HepG2 (cell line): ENCODE results near the gene DNAH8. TPM values are rescaled to one million over a fixed set of nuclear protein-coding genes. Genes with fewer than 3 reads are reported as not detected.

Experiments used
- ATAC-seq: fragments of 200-7000 bp; cut with Tn5 transposase; 3 replicates; pipeline ENCODE4 v1.9.1; 2020; ENCODE audit warnings: mild to moderate bottlenecking, moderate library complexity
- BruUV-seq: library from RNA; stranded (reverse); fragments of 400-500 nt; replicated peaks from 2 replicates; lab custom pipeline; 2021; lab: Mats Ljungman, UMichigan
- CTCF ChIA-PET: fragments of 300-600 bp; formaldehyde crosslinking; extraction: SDS; loops from one replicate; lab custom pipeline; 2021; ENCODE audit warnings: low total read pairs, inconsistent platforms, low intra/inter-chr PET ratio; lab: Yijun Ruan, JAX
- POLR2A ChIA-PET: fragments of 350-600 bp; sonication (Branson Sonifier 250); formaldehyde crosslinking; loops from one replicate; lab custom pipeline; 2020; ENCODE audit warnings: antibody characterized with exemption, inconsistent platforms; lab: Yijun Ruan, JAX
- DNase-seq: peaks from one replicate; pipeline ENCODE4 v3.0.0-alpha.2; 2015; ENCODE audit warnings: low spot score
- FAIRE-seq: peaks from 3 replicates; lab custom pipeline; 2011; peaks lifted over from hg19 to GRCh38; lab: Jason Lieb, UNC
- H2AFZ ChIP-seq: one replicate; pipeline ENCODE4 v1.6.1; 2011; ENCODE audit warnings: low read length, inconsistent platforms
- H3K27ac ChIP-seq: fragments of 300-600 bp; 3 replicates; pipeline ENCODE4 v1.8.0; 2011; ENCODE audit warnings: mixed run types, mild to moderate bottlenecking, mixed read lengths, low read length, inconsistent platforms; ENCODE audit not compliant: insufficient read depth; ENCODE audit errors: extremely low read length
- H3K27me3 ChIP-seq, 2 experiments: fragments of 200-600 bp in 1 of 2; 2 replicates in 1 of 2; 3 replicates in 1 of 2; pipeline versions ENCODE4 v1.6.0 to v1.8.0; 2011; ENCODE audit warnings: low read length in 2 of 2, mild to moderate bottlenecking in 2 of 2, moderate library complexity in 2 of 2, inconsistent platforms in 1 of 2; ENCODE audit not compliant: insufficient read depth in 2 of 2, control insufficient read depth in 1 of 2
- H3K36me3 ChIP-seq, 2 experiments: fragments of 200-600 bp in 1 of 2; replicated peaks in 1 of 2; 2 replicates in 1 of 2; 3 replicates in 1 of 2; pipeline versions ENCODE4 v1.5.1 to v1.8.0; 2011; ENCODE audit warnings: low read length in 2 of 2, inconsistent platforms in 1 of 2; ENCODE audit not compliant: insufficient read depth in 2 of 2, control insufficient read depth in 1 of 2
- H3K4me1 ChIP-seq: 2 replicates; pipeline ENCODE4 v1.5.1; 2012; ENCODE audit warnings: low read length, inconsistent platforms; ENCODE audit not compliant: insufficient read depth
- H3K4me2 ChIP-seq: 2 replicates; pipeline ENCODE4 v1.6.0; 2011; ENCODE audit warnings: low read depth, low read length, inconsistent platforms
- H3K4me3 ChIP-seq, 3 experiments: fragments of 200-600 bp in 1 of 3; sonication (generic), shearing (Covaris generic) in 1 of 3; replicated peaks in 1 of 3; 2 replicates each; pipeline ENCODE4 v1.5.1; 2011 to 2016; ENCODE audit warnings: low read length in 3 of 3, inconsistent platforms in 2 of 3, low read depth in 2 of 3, mild to moderate bottlenecking in 2 of 3, control low read depth in 1 of 3, mixed read lengths in 1 of 3; ENCODE audit not compliant: insufficient read depth in 1 of 3
- H3K79me2 ChIP-seq: one replicate; pipeline ENCODE4 v1.6.1; 2011; ENCODE audit warnings: low read length, inconsistent platforms; ENCODE audit not compliant: insufficient read depth
- H3K9ac ChIP-seq: 2 replicates; pipeline ENCODE4 v1.6.0; 2011; ENCODE audit warnings: mild to moderate bottlenecking, low read depth, low read length, inconsistent platforms; ENCODE audit not compliant: insufficient read depth
- H3K9me3 ChIP-seq: 2 replicates; pipeline ENCODE4 v1.5.1; 2012; ENCODE audit warnings: mild to moderate bottlenecking, low read length
- H4K20me1 ChIP-seq: 2 replicates; pipeline ENCODE4 v1.6.0; 2011; ENCODE audit warnings: inconsistent platforms, mild to moderate bottlenecking, low read length, moderate library complexity; ENCODE audit not compliant: insufficient read depth
- ARHGAP35 ChIP-seq: sonication (generic); formaldehyde crosslinking; IDR thresholded peaks from 2 replicates; pipeline ENCODE4 v1.9.0; 2022; ENCODE audit warnings: mild to moderate bottlenecking, inconsistent platforms, moderate library complexity, missing genetic modification reagents, borderline replicate concordance
- CSRNP1 ChIP-seq: sonication (generic); formaldehyde crosslinking; IDR thresholded peaks from 2 replicates; pipeline ENCODE4 v1.8.1; 2023; ENCODE audit warnings: mild to moderate bottlenecking, missing genetic modification reagents
- GPBP1L1 ChIP-seq: sonication (generic); formaldehyde crosslinking; IDR thresholded peaks from 2 replicates; pipeline ENCODE4 v1.5.0; 2020; ENCODE audit warnings: mild to moderate bottlenecking, missing genetic modification reagents
- GZF1 ChIP-seq: sonication (generic); formaldehyde crosslinking; IDR thresholded peaks from 2 replicates; pipeline ENCODE4 v1.5.1; 2020; ENCODE audit warnings: mild to moderate bottlenecking, missing genetic modification reagents
- KDM1A ChIP-seq: IDR thresholded peaks from 2 replicates; pipeline ENCODE4 v1.6.1; 2016; ENCODE audit warnings: missing compliant biosample characterization
- MLXIP ChIP-seq: sonication (generic); formaldehyde crosslinking; IDR thresholded peaks from 2 replicates; pipeline ENCODE4 v1.9.0; 2021; ENCODE audit warnings: missing genetic modification reagents, borderline replicate concordance
- NCOR1 ChIP-seq: fragments of 200-600 bp; sonication (generic); IDR thresholded peaks from 2 replicates; pipeline ENCODE4 v1.7.0; 2017; ENCODE audit warnings: antibody characterized with exemption, low read length, borderline replicate concordance
- PCBP1 ChIP-seq: fragments of 200-400 bp; formaldehyde crosslinking; IDR thresholded peaks from 2 replicates; pipeline ENCODE4 v1.6.1; 2017; ENCODE audit warnings: mild to moderate bottlenecking, low read depth, low read length, borderline replicate concordance
- PCBP2 ChIP-seq: fragments of 200-400 bp; formaldehyde crosslinking; optimal IDR thresholded peaks from 2 replicates; pipeline ENCODE3; 2018; ENCODE audit warnings: low read length, low read depth; ENCODE audit not compliant: poor library complexity, severe bottlenecking
- SMAD1 ChIP-seq: sonication (generic); formaldehyde crosslinking; IDR thresholded peaks from 2 replicates; pipeline ENCODE4 v1.4.0; 2020; ENCODE audit warnings: missing genetic modification reagents, low read depth, mild to moderate bottlenecking, borderline replicate concordance
- SMC3 ChIP-seq: IDR thresholded peaks from 2 replicates; pipeline ENCODE4 v1.6.1; 2011; ENCODE audit warnings: low read length, improper control_type of control experiment
- ZNF143 ChIP-seq: sonication (generic); formaldehyde crosslinking; IDR thresholded peaks from 2 replicates; pipeline ENCODE4 v1.4.0; 2020; ENCODE audit warnings: missing genetic modification reagents
- ZNF260 ChIP-seq: sonication (generic); formaldehyde crosslinking; IDR thresholded peaks from 2 replicates; pipeline ENCODE4 v1.4.0; 2020; ENCODE audit warnings: missing genetic modification reagents, low read depth, mild to moderate bottlenecking, borderline replicate concordance
- ZNF350 ChIP-seq: sonication (generic); formaldehyde crosslinking; IDR thresholded peaks from 2 replicates; pipeline ENCODE4 v1.4.0; 2020; ENCODE audit warnings: mild to moderate bottlenecking, low read depth, missing genetic modification reagents, borderline replicate concordance
- WGBS: methylation state at CpG from one replicate; pipeline ENCODE4 v1.1.6; 2017; ENCODE audit warnings: low lambda C conversion rate; 5-methylcytosine and 5-hydroxymethylcytosine counted together
- in situ Hi-C: cut with HindIII; loops from 2 replicates; pipeline ENCODE4 v1.10.0; 2017; ENCODE audit warnings: low pct_unique_long_range_greater_than_20kb; ENCODE audit not compliant: extremely low pct_ligation_motif_present
- intact Hi-C: fragments of 100-400 bp; cut with micrococcal nuclease; formaldehyde crosslinking; loops from one replicate; pipeline ENCODE4 v1.10.0; 2022; ENCODE audit not compliant: unreplicated experiment
- polyA plus RNA-seq, 8 experiments: library from polyadenylated mRNA; depleted of rRNA in 3 of 8; stranded (reverse) in 7 of 8; unstranded in 1 of 8; fragments of >200 nt; fragmentation: Illumina TruSeq in 4 of 8; extraction: Trizol in 4 of 8; gene quantifications; 2 replicates each; pipeline versions ENCODE4 v1.2.1 to v1.2.3, GENCODE V29; 2011 to 2016; ENCODE audit warnings: low read depth in 4 of 8, missing spikeins in 1 of 8, mixed read lengths in 1 of 8; ENCODE audit not compliant: insufficient read depth in 1 of 8
- total RNA-seq, 5 experiments: library from RNA; depleted of rRNA; stranded (reverse); fragments of >200 nt; fragmentation: Illumina TruSeq; extraction: Trizol; gene quantifications; 2 replicates each; pipeline ENCODE4 v1.2.3, GENCODE V29; 2016; ENCODE audit warnings: low read depth in 1 of 5

The DNAH8 gene
- total and polyA plus RNA-seq, 2 of the 13 experiments (the other 11 are each of a cell fraction or from before 2014, with no cell fraction given): not detected

- no peak for TF ChIP-seq MLXIP
Observed at GRCh38 chr6:39051399-39052122, 336.4 kb downstream of the DNAH8 start (continued).

- peaks cover 6 to 47% of the 10 kb centered on the region in 2 experiments for H3K27me3 ChIP-seq
- no peaks in the 10 kb centered on the region for H3K9me3 ChIP-seq
- DNase-seq: no peak
- H3K79me2 ChIP-seq: no peaks in the 10 kb centered on the region
- H3K27ac ChIP-seq: no peak overlapping the region
- H2AFZ ChIP-seq: no peak overlapping the region
- CTCF ChIA-PET: no interaction called here
- no peak overlapping the region for H3K9ac ChIP-seq
- intact Hi-C loops: no loop called here
- POLR2A ChIA-PET: no interaction called here
- in situ Hi-C loops: no loop called here
- no peak for ATAC-seq
- H3K4me2 ChIP-seq: no peak overlapping the region
- no peaks in the 10 kb centered on the region for H3K36me3 ChIP-seq
- H4K20me1 ChIP-seq: no peaks in the 10 kb centered on the region
- H3K4me1 ChIP-seq: no peaks in the 10 kb centered on the region
- 1% methylated on average over 3 of the region's 4 CpGs for WGBS
- no peak for FAIRE-seq
- H3K4me3 ChIP-seq: no peak overlapping the region
- BruUV-seq: no TSS peak
- no peak for TF ChIP-seq ARHGAP35 (CRISPR knock-in tag)
- no peak for TF ChIP-seq KDM1A (CRISPR knock-in tag)
- TF ChIP-seq SMC3: no peak
- TF ChIP-seq PCBP1: no peak
- no peak for TF ChIP-seq ZNF260 (CRISPR knock-in tag)
- TF ChIP-seq PCBP2: no peak
- no peak for TF ChIP-seq ZNF143 (CRISPR knock-in tag)
- TF ChIP-seq ZNF350: no peak
- TF ChIP-seq GPBP1L1 (CRISPR knock-in tag): no peak
- no peak for TF ChIP-seq NCOR1
- no peak for TF ChIP-seq SMAD1
- TF ChIP-seq GZF1 (CRISPR knock-in tag): no peak
- TF ChIP-seq CSRNP1 (CRISPR knock-in tag): no peak
Observed at GRCh38 chr6:39053016-39053624, 338.0 kb downstream of the DNAH8 start.
